ENCODE measurements around the gene TNFSF9.

DNA sequence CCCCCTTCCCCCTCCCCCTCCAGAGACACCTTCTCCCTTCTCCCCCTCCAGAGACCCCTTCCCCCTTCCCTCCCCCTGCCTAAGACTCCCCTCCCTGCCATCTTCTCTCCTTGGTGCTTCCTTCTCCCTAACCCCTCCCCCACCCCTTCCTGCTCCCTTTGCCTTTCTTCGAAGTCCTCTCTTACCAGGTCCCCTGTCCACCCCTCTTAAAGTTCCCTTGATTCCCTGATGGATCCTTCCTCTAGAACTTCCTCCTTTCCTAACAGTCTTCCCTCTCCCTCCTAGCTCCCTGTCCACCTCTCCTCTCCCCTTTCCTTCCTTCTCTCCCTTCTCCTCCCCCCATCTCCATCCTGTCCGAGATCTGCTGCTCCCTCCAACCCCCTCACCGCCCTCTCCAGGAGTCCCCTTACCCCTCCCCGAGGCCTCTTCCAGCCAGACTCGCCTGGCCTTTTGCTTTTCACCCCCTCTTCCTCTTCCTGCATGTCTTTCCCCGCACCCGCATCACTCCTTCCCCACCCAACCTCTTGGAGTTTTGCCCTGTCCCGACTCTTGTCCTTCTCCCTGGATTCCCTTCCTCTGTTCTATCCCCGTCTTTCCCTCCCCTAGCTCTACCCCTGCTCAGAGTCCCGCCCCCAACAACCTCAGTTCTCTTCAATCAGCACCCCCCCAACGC lies 3.1 kb downstream of the TNFSF9 start:
- TF ChIP-seq EZH2 (IDR thresholded peaks at IDR 0.05; ENCODE audit: insufficient read depth, poor library complexity, severe bottlenecking) (no peak), EZH2phosphoT487 (IDR thresholded peaks at IDR 0.05; ENCODE audit: insufficient read depth, low read depth) (no peak)

Measured in GM23248 (cell line).